AG04450 (cell line): ENCODE results near the gene ZNF19. TPM values are rescaled to one million over a fixed set of nuclear protein-coding genes. Genes with fewer than 3 reads are reported as not detected.

Experiments used
- CTCF ChIA-PET: fragments of 300-600, 350-600 bp; formaldehyde crosslinking; extraction: SDS; loops from one replicate; lab custom pipeline; 2022; ENCODE audit warnings: antibody characterized with exemption, inconsistent platforms; lab: Charles Lee
- POLR2A ChIA-PET: fragments of 350-600 bp; formaldehyde crosslinking; extraction: SDS; loops from one replicate; lab custom pipeline; 2021; ENCODE audit warnings: antibody characterized with exemption, inconsistent platforms; lab: Yijun Ruan, JAX
- DNase-seq: peaks from one replicate; pipeline ENCODE4 v3.0.0-alpha.2; 2011; ENCODE audit warnings: low read depth, low spot score
- H3K27ac ChIP-seq: one replicate; pipeline ENCODE4 v1.5.1; 2012; ENCODE audit warnings: low read depth, low read length, control low read depth
- H3K27me3 ChIP-seq: one replicate; pipeline ENCODE4 v1.6.0; 2012; ENCODE audit warnings: low read length; ENCODE audit not compliant: control insufficient read depth, insufficient read depth
- H3K4me3 ChIP-seq: 2 replicates; pipeline ENCODE4 v1.5.1; 2011; ENCODE audit warnings: mild to moderate bottlenecking, low read depth, low read length, control low read depth
- H3K9me3 ChIP-seq: 2 replicates; pipeline ENCODE4 v1.5.1; 2012; ENCODE audit warnings: low read length; ENCODE audit not compliant: control insufficient read depth, insufficient read depth
- polyA plus RNA-seq: library from polyadenylated mRNA; depleted of rRNA; stranded (reverse); fragments of >200 nt; gene quantifications from 2 replicates; pipeline ENCODE4 v1.2.3, GENCODE V29; 2011
- TF ChIP-seq, protein P1 (sequence below): IDR thresholded peaks from 2 replicates; pipeline ENCODE4 v1.5.1; 2011; ENCODE audit warnings: low read depth, low read length, control low read depth, inconsistent platforms

ZNF19 gene
- polyA plus RNA-seq, 1 experiment: 2.0 TPM

DNA sequence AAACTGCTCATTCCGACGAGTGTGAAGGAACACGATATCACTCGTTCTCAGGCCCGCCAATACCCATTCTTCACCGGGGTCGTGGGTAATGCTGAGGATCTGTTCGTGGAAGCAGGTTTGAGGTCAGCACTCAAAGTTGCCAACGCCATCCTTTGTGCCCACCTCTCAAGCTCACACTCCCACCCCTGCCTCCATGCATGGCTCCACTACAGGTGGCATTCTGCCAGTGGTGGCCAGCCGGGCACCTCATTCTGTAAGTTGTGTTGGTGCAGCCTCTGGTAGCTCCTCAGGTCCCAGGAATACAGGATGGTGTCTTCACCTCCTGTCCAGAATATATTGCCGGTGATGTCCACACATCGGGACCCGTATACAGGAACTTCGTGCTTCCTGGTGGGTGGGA is 57.9 kb downstream of the ZNF19 start:
- POLR2A ChIA-PET: no interaction called here
- H3K4me3 ChIP-seq: no peak overlapping the region
- no peak for DNase-seq
- H3K27me3 ChIP-seq: peaks cover 3% of the 10 kb centered on the region
- TF ChIP-seq, protein P1, sequence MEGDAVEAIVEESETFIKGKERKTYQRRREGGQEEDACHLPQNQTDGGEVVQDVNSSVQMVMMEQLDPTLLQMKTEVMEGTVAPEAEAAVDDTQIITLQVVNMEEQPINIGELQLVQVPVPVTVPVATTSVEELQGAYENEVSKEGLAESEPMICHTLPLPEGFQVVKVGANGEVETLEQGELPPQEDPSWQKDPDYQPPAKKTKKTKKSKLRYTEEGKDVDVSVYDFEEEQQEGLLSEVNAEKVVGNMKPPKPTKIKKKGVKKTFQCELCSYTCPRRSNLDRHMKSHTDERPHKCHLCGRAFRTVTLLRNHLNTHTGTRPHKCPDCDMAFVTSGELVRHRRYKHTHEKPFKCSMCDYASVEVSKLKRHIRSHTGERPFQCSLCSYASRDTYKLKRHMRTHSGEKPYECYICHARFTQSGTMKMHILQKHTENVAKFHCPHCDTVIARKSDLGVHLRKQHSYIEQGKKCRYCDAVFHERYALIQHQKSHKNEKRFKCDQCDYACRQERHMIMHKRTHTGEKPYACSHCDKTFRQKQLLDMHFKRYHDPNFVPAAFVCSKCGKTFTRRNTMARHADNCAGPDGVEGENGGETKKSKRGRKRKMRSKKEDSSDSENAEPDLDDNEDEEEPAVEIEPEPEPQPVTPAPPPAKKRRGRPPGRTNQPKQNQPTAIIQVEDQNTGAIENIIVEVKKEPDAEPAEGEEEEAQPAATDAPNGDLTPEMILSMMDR: no peak
- CTCF ChIA-PET: interaction anchor here (1.2 kb wide), 1 partner anchor 18 kb away, joined by 3 read pairs; no protein-coding TSS in a partner anchor
- H3K27ac ChIP-seq: no peak overlapping the region
- H3K9me3 ChIP-seq: peaks cover 4% of the 10 kb centered on the region; the same call in 1 of the 2 replicates

DNA sequence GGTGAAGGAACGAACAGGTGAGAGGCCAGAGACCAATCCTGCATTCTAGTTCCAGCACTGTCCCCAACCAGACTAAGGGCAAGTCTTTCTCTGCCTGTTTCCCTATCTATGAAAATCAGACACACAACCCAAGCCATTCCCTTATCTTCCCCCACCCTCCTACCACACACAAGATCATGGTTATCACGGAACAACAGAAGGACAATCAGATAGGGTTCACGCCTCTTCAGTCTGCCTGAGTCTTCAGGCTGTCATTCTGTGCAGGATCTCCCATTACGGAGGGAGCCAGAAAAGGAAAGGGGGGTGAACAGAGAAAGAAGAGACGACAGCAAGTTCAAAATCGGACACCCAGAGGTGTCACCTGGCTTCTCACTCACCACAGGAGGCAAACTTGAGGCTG is 58.4 kb downstream of the ZNF19 start:
- Histone ChIP-seq H3K9me3 (peaks cover 4% of the 10 kb centered on the region; the same call in 1 of the 2 replicates), H3K4me3 (no peak overlapping the region), H3K27ac (no peak overlapping the region), H3K27me3 (peaks cover 7% of the 10 kb centered on the region)
- TF ChIP-seq, protein P1: no peak
- POLR2A ChIA-PET: no interaction called here
- DNase-seq: no peak
- CTCF ChIA-PET: no interaction called here

DNA sequence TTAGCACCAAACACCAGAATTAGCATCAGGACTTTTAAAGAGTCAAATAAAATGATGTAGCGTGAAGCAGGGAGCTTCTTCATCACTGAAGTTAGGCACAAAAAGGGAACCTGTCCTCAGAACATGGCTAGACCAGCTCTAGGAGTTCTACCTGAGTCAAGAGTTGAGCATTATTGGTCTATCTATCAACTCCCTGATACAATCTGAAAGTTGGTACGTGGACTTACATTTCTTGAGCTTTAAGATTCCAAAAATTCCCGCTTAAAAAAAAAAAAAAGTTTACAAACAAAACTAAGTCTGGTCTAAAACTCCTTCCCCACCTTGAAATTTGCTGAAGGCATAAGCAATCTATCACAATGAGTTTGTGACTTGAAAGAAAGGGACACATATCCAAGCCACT is 59.5 kb downstream of the ZNF19 start:
- peaks cover 15% of the 10 kb centered on the region for H3K27me3 ChIP-seq
- H3K9me3 ChIP-seq: peaks cover 4% of the 10 kb centered on the region; the same call in 1 of the 2 replicates
- TF ChIP-seq, protein P1: no peak
- no peak for DNase-seq
- no peak overlapping the region for H3K27ac ChIP-seq
- ChIA-PET POLR2A (no interaction called here), CTCF (interaction anchor here (0.9 to 2.1 kb wide), 4 partner anchors 17 to 182 kb away, joined by 3 to 8 read pairs (median 4); no protein-coding TSS in a partner anchor)
- H3K4me3 ChIP-seq: no peak overlapping the region

- H3K27me3 ChIP-seq: peaks cover 15% of the 10 kb centered on the region
- peaks cover 4% of the 10 kb centered on the region; the same call in 1 of the 2 replicates for H3K9me3 ChIP-seq
- no peak overlapping the region for H3K4me3 ChIP-seq
- POLR2A ChIA-PET: no interaction called here
- DNase-seq: no peak
- TF ChIP-seq, protein P1: no peak
- CTCF ChIA-PET: interaction anchor here (1.0 to 2.1 kb wide), 4 partner anchors 16 to 117 kb away, joined by 4 to 8 read pairs (median 5); no protein-coding TSS in a partner anchor
- H3K27ac ChIP-seq: no peak overlapping the region
Measured at GRCh38 chr16:71428883-71429282, 60.2 kb downstream of the ZNF19 start.

DNA sequence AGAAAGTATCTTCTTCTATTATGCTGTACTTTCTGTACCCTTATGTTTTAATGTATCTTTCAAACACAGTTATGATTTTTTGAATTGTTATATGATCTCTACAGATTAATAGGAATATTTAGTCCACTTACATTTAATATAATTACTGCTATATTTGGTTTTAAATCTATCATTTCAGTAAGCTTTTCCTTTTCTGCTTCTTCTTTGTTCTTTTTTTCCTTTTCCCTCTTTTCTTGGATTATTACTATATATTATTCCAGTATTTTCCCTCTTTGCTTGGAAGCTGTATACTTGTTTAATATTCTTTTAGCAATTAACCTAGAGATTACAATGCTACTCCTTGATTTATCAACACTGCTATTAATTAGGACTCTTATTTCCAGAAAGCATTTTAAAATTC is 60.7 kb downstream of the ZNF19 start:
- POLR2A ChIA-PET: no interaction called here

More for the DNA sequence above, 60.7 kb downstream of the ZNF19 start:
- TF ChIP-seq, protein P1: no peak
- CTCF ChIA-PET: interaction anchor here (1.7 to 2.1 kb wide), 2 partner anchors 16 to 72 kb away, joined by 6 to 8 read pairs; no protein-coding TSS in a partner anchor
- DNase-seq: no peak
- H3K9me3 ChIP-seq: peaks cover 4% of the 10 kb centered on the region; the same call in 1 of the 2 replicates
- no peak overlapping the region for H3K4me3 ChIP-seq
- H3K27ac ChIP-seq: no peak overlapping the region
- peaks cover 15% of the 10 kb centered on the region for H3K27me3 ChIP-seq
